ENCODE results near the gene TRIM45.
"Not testable (repeated sequence)": the region's sequence is repeated elsewhere in the genome, so short reads cannot be mapped to it uniquely, and the experiment has no call there.

Gene TRIM45

DNA sequence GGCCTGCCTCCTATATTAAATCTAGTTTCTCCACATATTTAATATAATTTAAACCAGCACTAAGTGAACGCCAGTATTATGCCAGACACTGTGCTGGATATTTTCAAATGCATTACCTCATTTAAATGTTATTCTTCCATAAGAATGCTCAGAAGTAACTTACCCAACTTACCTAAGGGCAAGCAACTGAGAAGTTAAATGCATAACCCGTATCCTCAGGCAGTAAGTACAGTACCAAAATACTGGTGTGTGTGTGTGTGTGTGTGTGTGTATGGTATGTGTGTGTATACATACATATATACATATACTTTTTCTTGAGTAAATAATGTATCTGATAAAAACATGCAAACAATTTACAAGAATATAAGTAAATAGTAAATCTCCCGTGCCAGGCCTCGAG, 9.0 kb upstream of the TRIM45 start:
- no peak for DNase-seq

DNA sequence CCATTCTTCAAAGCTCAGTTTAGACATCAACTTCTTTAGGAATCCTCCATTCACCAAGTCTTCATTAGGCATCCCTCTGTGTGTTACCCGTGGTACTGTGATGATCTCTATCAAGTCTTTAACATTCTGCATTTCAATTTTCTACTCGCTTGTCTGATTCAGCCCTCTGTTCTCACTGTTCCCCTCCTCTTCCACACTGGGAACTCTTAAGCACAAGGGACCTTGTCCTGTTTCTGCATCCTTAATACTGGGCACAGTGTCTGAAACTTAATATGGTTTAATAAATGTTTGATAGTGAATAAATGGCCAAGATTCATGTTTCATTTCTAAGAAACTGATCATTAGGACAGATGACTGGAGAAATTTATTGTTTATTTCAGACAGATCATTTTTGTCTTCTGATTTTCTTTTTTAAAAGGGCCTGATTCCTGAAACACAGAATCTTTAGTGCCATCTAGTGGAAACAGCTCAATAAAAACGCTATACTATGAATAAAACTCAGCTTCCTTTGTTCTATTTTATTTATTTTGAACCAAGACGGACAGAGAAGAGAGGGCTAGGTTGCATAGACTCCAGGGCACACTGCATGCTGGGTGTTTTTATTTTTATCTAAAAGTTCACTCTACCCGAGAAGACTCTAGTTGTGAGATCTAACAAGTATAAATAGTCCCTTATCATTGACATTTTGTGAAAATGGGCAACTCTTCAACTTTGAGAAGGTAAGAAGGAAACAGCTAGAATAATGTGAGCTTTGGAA, 7.0 kb upstream of the TRIM45 start:
- no peak for DNase-seq

DNA sequence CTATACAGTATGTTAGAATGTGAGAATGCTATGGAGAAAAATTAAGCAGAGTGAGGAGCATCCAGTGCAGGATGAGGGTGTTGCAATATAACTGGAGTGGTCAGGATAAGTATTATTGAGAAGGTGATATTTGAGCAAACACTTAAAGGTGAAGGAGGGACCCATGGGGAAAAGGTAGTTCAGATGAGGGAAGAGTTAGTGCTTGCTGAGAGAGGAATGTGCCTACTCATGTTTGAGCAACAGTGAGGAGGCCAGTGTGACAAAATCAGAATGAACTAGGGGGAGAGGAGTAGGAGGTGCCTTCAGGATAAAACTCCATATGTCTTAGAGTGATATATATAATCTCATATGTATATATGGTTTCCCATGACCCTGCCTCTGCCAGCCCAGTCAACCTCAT, 6.2 kb upstream of the TRIM45 start:
- DNase-seq, result no peak

DNA sequence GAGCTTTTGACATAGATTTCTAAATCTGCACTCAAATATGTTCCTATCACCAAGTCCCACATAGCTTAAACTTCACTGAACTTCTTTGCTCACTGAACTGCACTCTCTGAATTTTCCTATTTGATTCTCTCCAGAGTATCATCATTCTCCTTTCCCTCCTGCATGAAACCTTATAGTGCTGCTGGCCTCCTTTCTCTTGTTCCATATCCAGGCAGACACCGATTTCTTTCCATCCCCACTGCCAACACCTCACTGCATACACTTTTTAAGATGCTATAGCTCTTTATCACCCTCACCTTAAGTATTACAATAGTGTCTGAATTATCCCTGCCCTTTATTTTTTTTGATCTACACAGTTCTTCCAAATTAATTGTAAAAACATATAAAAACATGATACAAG, 3.1 kb upstream of the TRIM45 start:
- no peak for DNase-seq

DNA sequence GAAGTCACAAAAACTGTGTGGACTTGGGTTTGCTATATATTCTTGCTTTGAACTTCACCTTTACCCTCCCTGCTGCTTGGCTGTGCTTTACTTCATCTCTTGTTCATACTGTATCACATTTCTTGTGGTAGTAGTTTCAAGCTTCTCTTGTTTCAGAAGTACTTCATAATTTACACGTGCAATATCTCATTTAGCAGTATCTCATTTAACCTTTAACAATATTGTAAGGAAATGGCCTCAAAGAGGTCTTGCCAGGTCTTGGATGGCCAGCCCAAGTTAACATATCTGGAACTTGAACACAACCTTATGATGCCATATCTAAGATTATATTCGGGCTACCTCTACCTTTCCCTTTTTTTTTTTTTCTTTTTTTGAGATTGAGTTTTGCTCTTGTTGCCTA, 1.7 kb upstream of the TRIM45 start:
- no peak for DNase-seq

DNA sequence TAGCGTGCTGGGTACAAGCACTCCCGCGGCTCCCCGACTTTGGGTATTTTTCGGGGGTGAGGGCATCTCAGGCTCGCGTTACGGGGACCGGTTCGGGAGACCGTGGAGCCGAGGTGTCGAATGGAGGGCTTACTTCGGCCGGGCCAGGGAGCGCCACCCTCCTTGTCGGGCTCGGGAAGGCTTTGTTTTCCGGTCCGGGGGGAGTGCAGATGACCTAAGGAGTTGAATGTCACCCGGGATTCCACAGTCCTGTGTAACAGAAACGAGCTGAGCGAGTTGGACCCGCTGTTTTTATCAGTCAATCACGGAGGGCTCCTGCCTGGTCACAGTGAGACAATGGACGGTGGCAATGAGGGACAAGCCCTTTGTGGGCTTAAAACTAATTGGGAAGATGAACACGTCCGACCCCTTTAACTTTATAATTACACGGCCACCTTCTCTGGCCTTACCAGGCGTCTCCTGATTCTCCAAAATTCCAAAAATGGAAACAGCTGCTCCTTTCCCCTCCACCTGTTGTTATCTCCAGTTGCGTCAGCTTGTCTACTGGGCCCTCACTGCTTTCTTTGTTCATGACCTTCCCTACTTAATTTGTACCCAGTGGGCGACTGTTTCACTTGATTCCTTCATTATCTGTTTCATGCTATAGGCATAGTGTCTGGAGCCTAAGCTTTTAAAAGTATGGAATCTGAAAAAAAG, 929 bp upstream of the TRIM45 start:
- DNase-seq, result no peak

DNA sequence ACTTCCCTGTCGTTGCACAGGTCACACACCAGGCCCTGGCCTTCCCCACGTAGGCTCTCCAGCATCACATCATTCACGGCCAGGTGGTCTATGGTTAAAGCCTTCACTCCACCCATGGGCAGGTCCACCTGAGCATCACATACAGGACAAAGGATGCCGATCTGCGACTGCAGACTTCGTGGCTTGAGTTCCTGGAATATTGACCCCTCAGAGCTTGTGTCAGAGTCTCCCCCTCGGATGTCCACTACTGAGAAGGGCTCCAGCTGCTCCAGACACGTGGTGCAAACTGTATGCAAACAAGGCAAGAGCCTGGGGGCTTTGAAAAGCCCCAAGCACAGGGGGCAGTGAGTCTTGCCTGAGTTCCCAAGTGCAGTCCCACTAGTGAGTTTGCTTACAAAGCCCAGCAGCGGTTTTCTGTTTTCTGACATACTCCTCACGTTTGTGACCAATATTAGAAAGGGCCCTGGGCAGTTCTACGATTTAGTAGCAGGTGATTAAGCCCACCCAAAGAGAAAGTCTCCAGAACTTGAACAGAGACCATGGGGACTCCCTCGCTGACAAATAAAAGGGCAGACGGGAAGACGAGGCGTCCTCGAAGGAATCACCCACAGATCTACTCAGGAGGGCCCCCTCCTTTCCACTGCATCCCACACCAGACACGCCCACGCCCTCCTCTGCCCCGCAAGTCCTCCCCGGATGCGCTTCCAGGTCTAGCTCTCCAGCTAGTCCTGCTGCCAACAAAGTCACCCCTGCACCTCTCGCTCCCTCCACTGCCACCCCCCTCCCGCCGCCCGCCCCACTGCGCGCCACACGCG, 568 bp downstream of the TRIM45 start:
- no peak for DNase-seq

DNA sequence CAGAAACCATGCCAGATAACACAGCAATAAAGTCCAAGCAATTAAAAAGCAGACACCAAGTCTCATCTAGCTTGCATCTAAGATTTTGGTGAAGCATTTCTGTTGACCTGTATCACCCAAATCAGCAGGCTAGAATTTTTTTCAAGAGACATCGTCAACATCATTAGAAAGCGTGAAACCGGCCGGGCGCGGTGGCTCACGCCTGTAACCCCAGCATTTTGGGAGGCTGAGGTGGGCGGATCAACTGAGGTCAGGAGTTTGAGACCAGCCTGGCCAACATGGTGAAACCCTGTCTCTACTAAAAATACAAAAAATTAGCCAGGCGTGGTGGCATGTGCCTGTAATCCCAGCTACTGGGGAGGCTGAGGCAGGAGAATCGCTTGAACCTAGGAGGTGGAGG, 2.4 kb downstream of the TRIM45 start:
- not testable (repeated sequence) for DNase-seq

DNA sequence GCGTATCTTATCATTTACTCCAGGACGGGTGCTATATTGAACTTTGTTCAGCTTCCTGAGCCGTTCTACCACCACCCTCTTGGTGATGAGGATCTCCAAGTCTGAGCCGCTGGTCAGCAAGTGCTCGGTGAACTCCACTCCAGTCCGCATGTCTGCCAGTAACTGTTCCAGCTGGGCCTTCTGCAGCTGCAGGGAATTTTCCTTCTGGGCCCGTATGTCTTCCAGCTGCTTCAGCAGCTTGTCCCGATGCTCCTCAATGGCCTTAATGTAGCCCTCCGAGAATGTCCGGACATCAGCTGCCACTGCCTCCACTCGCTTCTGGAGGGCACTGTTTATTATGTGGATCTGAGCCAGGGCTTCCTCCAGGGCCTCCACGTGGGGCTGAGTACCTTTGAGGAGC, 3.4 kb downstream of the TRIM45 start:
- no peak for DNase-seq

DNA sequence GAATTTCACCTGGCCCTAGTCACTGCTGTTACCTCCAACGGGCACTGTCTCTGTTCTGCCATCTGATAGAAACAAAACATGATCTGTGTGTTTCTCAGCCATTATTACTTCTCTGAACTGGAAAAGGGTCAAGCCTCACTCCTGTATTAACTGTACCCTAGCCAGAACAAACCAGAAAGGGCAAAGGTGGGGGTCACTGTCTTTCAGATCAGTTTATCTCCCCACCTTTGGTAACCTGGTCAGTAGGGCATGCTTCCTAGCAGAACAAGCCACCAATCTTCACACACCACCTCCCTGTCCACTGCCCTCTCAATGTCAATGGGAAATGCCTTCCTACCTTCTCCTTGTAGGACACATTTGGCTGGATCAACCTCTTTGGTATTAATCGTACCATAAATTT, 3.9 kb downstream of the TRIM45 start:
- DNase-seq, result no peak

DNA sequence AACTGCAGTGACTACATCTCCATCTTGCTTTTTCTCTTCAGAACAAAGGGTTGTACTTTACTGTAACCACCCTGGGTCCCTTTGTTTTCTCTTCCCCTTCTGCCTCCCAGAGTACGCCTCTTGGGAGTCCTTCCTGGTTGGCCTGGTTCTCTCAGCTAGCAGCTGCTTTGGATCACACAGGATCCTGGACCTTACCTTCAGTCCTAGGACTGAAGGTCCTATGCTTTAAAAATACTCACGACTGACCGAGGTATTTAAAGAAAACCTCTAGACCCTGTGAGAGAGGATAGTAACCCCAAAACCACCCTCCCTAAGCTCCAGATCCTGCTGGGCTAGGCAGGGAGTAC, 4.8 kb downstream of the TRIM45 start:
- no peak for DNase-seq

DNA sequence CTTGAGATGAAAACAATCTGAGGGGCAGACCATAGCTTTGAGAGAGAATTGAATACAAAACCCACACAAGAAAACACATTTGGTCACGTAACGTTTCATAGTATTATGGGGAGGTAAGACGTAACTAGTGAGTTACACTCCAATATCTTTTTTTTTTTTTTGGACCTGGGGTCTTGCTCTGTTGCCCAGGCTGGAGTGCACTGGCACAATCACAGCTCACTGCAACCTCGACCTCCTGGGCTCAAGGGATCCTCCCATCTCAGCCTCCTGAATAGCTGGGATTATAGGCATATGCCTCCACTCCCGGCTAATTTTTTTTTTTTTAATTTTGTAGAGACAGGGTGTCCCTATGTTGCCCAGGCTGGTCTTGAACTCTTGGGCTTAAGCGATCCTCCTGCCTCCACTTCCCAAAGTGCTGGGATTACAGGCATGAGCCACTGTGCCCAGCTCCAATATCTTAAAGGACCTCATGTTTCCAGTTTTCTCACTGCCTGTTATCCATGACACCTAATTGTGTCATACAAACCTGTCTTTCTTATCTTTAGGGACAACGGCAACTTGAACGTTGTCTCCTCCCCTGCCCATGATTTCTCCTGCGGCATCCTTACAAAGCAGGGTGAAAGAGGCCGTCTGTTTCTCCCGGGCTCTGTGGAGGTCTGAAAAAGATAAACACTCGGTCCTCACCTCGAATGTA, 5.3 kb downstream of the TRIM45 start:
- DNase-seq, result no peak

DNA sequence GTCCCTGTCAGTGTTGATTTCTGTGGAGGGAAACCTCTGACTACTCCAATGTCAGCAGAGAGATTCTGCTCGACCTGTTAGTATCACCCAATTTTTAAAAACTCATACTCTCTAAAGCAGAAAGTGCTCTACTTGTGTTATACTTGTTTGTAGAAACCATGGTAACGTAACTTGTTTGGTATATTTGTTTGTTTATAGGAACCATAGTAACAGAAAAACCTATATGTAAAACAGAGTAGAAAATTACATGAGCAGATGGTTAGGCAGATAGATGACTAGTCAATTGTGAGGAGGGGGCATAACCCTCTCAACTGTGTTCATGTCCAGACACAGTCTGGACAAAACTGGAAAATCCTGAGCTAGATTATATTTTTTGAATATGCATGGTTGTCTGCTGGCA, 6.7 kb downstream of the TRIM45 start:
- no peak for DNase-seq

DNA sequence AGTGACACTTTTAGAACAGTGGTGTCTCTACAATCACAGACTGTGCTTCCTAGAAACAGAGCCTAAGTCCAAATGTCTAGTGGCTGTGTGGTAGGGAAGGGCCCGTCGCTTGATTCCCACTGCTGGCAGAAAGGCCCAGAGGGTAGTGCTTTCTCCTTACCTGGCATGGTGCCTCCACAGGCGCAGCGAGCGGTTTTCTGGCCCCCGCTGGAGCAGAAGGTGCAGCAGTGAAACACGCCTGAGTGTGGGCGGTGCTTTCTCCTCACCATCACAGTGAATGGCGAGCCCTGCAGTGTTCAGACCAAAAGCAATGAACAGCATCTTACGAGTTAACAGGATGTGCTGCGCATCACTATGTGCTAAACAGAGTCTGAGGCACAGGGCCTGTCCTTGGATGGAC, 8.3 kb downstream of the TRIM45 start:
- no peak for DNase-seq

DNA sequence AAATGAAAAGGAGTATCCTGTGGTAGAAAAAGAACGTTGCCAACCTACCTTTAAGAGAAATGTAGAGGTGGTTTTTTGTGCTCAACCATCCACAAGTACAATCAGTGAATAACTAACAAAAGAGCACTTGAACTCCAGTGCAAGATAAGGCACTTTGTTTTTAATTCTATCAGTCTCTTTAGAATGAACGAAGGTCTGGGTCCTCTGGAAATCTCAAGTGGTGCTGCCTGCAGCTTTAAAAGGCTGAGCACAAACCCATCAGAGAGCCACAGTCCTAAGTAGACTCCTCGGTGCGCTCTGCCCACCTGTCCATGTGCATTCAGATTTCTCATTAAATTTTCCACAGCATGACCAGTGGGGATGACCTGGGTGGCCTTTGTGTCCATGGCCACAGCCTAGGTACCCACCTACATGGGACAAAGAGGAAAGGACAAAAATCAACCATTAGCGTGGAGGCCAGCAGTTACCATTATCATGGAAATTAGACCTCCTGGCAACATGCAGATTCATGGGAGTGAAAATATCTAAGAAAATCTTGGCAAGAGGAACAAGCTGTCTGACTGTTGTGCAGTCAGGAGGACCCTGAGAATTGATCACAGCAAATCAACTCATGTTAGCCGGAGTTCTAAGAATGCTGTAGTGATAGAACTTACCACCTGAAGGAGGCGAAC, 9.4 kb downstream of the TRIM45 start:
- no peak for DNase-seq

DNA sequence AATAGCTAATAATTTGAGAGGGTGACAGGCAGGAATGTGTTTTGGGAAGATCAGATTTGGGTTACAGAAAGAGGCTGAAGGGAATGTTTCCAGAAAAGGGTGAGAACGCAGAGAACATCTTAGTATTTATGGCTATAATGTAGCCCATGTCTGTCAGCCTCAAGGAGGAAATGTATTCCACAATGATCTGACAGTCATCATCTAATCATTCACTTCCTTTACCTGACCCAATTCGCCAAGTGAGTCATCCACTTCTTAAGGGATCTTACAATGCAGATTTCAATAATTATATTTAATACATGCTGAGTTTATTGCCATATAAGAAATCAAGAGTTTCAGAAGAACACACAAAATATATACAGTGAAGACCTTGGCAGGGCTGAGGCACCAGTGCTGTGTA, 10.8 kb downstream of the TRIM45 start:
- no peak for DNase-seq

DNA sequence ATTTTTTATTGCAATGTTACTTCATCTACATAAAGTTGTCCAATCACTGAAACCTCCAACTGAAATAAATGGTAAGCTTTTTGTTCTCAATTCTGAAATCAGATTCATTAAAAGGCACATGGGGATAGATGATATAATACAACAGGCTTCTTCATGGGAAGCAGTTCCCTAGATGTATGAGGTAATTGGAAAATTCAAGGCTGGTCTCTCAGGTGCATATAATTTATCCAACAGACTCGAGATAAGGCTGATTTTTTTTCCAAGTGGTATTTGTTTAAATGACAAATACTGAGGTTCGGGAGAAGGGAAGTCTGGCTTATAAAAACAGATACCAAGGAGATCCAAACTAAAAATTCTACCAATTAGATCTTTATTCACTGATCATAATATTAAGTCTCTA, 14.2 kb downstream of the TRIM45 start:
- DNase-seq, result no peak

DNA sequence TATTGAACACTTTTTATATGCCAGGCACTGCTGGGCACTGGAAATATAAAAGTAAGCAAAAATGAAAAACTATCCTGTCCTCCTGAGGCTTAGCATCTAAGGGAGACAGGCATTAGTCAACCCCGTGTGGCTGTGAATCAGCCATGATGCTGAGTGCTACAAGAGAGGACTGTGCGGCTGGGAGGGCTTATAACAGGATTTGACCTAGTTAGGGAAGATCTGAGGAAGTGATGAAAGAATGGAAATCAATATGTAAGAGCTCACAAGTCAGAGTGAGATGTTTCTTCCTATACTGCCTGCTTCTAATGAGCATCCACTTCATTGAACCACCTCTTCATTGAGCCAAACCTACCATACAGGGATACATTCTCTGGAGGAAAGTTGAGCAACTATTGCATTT, 15.1 kb downstream of the TRIM45 start:
- DNase-seq, result no peak

DNA sequence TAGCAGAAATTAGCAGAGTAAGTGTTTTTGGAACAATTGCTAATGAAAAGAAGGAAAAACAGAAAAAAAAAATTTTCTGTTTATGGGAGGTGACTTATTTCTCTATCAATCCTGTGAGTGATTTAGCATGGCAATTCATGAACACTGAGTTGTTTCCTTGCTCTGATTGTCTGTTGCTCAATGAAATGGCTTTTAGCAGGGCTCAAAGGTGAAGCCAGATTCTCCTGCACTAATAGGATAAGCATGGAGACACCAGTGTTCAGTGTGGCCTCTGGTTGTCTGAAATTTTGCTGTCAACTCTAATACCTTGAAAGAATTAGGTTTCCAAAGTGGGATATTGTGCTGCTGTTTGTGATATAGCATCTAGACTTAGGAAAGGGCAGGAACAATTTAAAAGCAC, 15.8 kb downstream of the TRIM45 start:
- DNase-seq, result no peak

DNA sequence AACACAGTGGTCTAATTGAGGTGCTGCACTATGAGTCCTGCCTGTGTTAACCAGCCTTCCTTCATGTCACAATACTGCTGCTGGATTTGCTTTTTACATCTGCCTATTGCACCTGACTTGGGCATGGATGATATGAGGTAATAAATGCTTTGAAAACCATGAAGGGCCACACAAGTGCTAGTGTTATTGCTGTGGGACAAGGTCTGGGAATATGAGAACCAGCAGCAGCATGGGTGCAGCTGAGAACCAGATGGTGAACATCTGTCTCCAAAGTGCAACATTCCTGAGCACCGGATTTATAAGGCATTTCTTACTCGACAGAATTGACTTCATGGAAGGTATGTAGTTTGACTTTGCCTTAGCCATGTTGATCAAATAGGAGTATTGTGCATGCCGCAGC, 16.6 kb downstream of the TRIM45 start:
- DNase-seq, result no peak

DNA sequence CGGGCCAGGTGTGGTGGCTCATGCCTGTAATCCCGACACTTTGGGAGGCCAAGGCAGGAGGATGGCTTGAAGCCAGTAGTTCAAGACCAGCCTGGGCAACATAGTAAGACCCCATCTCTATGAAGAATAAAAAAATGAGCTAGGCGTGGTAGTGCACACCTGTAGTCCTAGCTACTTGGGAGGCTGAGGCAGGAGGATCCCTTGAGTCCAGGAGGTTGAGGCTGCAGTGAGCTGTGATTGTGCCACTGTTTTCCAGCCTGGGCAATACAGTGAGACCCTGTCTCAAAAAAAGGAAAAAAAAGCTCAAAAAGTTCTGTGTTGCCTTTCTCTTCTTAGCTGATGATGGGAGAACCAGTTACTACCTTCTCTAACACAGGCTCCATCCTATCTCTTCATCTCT, 19.7 kb downstream of the TRIM45 start:
- DNase-seq, result not testable (repeated sequence)

DNA sequence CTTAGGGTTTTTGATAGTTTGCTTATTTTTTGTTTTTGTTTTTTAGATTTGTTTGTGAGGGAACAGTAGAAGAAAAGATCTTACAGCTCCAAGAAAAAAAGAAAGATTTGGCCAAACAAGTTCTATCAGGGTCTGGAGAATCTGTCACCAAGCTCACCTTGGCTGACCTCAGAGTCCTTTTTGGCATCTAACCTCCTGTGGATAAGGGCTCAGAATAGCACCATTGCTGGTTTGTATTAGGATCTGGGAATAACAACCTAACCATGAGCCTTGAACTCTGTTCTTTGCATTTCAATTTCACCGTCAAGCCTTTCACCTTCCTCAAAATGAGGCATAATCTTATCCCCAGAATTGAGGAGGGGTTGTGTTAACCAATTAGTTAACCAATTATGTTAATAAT, 20.2 kb downstream of the TRIM45 start:
- no peak for DNase-seq

All from stimulated activated CD4-positive, alpha-beta T cell treated with anti-CD3 and anti-CD28 coated beads, Interleukin-1b, Interleukin-23, amount 100 ng/mL, for 48 hours (primary cell).